DOHH2 (cell line): ENCODE results near the gene TLR10.

Experiments used
- CTCF ChIP-seq: fragments of 200-600 bp; sonication (generic); IDR thresholded peaks from one replicate; pipeline ENCODE4 v1.5.1; 2014; ENCODE audit warnings: antibody characterized with exemption, mild to moderate bottlenecking, low read depth, low read length; ENCODE audit not compliant: poor library complexity, severe bottlenecking
- EZH2phosphoT487 ChIP-seq: fragments of 200-600 bp; sonication (generic); IDR thresholded peaks from 2 replicates; pipeline ENCODE4 v1.6.1; 2017; ENCODE audit warnings: borderline replicate concordance, mild to moderate bottlenecking, antibody characterized with exemption, low read length, moderate library complexity, mixed read lengths

- no peak for TF ChIP-seq CTCF
- TF ChIP-seq EZH2phosphoT487: no peak
These were observed 35.7 kb upstream of the TLR10 start for GRCh38 chr4:38818441-38818976.
